PFSK-1 (cell line): ENCODE measurements around the gene ZNF621.

Experiments
- FOXP2 ChIP-seq: optimal IDR thresholded peaks from 2 replicates; pipeline ENCODE3; 2011; ENCODE audit warnings: borderline replicate concordance, control low read depth, inconsistent platforms; ENCODE audit not compliant: insufficient read depth; ENCODE audit errors: extremely low read length, extremely low read depth
- POLR2AphosphoS5 ChIP-seq: IDR thresholded peaks from 2 replicates; pipeline ENCODE4 v1.6.1; 2012; ENCODE audit warnings: low read depth, mild to moderate bottlenecking, control low read depth, low read length, moderate library complexity
- REST ChIP-seq, 2 experiments: IDR thresholded peaks; 2 replicates each; pipeline versions ENCODE4 v1.6.1 to v1.8.0; 2011 to 2012; ENCODE audit warnings: low read depth in 2 of 2, low read length in 2 of 2, control low read depth in 1 of 2, inconsistent platforms in 1 of 2, mild to moderate bottlenecking in 1 of 2, moderate library complexity in 1 of 2; ENCODE audit not compliant: insufficient read depth in 1 of 2
- SIN3A ChIP-seq: IDR thresholded peaks from 2 replicates; pipeline ENCODE4 v1.6.1; 2012; ENCODE audit warnings: mild to moderate bottlenecking, low read length, moderate library complexity, borderline replicate concordance; ENCODE audit not compliant: insufficient read depth
- TAF1 ChIP-seq: IDR thresholded peaks from 2 replicates; pipeline ENCODE4 v1.6.1; 2012; ENCODE audit warnings: low read length, control low read depth, borderline replicate concordance; ENCODE audit not compliant: insufficient read depth

Gene ZNF621

DNA sequence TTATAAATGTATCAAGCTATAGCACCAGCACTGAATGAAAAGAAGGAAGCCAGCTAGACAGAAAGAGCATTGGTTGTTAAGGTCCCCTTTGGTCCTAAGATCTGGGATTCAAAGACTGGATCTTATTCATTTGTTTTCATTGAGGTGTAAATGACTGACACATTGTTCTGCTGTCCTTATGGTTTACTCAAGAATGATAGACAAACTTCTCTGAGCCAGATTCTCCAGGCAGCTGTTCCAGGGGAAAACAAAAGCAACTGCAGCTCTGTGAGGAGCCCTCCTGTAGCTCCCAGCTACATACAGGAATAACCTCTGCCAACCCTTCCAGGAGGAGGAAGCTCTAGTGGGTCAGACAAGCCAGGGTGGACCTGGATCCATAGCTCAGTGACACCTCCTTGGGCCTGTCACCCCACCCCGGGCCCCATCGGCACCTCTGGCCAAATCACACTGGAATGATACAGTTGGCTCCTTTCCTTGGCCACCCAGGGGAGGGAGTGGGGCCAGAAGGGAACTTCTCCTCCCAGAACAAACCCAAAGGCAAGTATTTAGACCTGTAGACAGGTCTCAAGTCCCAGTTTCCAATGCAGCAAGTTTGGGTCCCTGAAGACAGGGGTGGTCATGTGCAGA is 57.8 kb downstream of the ZNF621 start:
- TF ChIP-seq TAF1 (no peak), POLR2AphosphoS5 (no peak), FOXP2 (no peak), REST (IDR thresholded peaks at IDR 0.05; ENCODE audit: insufficient read depth in 1 of 2, low read depth in 2 of 2, low read length in 2 of 2) (no peak), SIN3A (no peak)

GRCh38 chr3:40583691-40584090 is 58.9 kb downstream of the ZNF621 start:
- TF ChIP-seq TAF1: no peak
- no peak for TF ChIP-seq POLR2AphosphoS5
- TF ChIP-seq FOXP2: no peak
- no peak for TF ChIP-seq SIN3A
- no peak for TF ChIP-seq REST (IDR thresholded peaks at IDR 0.05; ENCODE audit: insufficient read depth in 1 of 2, low read depth in 2 of 2, low read length in 2 of 2)

GRCh38 chr3:40584625-40585189 is 59.9 kb downstream of the ZNF621 start:
- no peak for TF ChIP-seq POLR2AphosphoS5
- TF ChIP-seq TAF1: no peak
- TF ChIP-seq REST (IDR thresholded peaks at IDR 0.05; ENCODE audit: insufficient read depth in 1 of 2, low read depth in 2 of 2, low read length in 2 of 2): no peak
- no peak for TF ChIP-seq FOXP2

DNA sequence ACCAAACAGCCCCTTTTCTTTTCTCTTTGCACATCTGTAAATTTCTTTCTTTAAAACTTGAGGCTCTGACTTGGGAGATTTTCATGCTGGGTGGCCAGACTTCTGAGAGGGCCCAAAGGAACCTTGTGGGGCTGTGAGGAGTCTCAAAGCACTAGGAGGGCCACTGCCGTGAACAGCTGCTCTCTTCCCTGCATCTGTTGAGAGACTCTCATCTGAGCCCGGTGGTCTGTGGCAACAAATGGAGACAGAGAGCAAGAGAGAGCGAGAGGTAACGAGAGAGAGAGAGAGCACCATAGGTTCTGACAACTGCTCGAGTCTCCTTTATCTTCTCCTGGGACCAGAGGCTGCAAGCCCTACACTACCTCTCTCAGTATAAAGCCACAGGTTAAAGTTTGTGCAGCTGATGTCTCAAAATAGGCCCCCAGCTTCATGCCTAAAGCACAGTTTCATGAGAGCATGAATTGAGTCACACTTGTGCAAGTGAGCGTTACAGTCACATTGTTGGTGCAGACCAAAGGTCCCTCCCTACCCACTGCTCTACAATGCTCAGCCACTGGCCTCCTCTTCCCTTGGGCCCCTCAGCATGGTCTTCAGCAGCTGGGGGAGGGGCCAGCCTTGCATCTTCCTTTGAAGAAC is 60.7 kb downstream of the ZNF621 start:
- TF ChIP-seq TAF1 (no peak), FOXP2 (no peak), REST (IDR thresholded peaks at IDR 0.05; ENCODE audit: insufficient read depth in 1 of 2, low read depth in 2 of 2, low read length in 2 of 2) (no peak), SIN3A (no peak), POLR2AphosphoS5 (no peak)
